Measurements from ENCODE around the gene SLC43A2.

DNA sequence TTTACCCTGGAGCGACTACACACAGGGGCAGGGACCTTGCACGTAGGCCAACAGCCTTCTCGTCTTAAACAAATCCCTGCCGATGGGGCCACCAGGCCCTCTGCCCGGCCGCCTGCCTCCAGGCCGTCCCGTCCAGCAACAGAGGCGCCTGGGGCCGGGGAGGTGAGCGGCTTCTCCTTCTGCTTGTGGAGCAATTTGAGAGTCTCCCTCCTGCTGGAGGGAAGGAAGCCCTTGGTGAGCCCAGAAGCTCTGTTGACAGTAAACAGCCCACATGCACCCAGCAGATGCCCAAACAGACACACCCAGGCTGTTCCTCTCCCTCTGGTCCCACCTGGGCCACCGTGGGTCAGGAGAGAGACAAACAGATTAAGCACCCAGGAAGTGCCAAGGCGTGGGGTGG lies 8.1 kb downstream of the SLC43A2 start:
- TF ChIP-seq POLR2AphosphoS5 (IDR thresholded peaks at IDR 0.05) (no peak), POLR2A (IDR thresholded peaks at IDR 0.05) (no peak), EP300 (IDR thresholded peaks at IDR 0.05; ENCODE audit: low read depth) (no peak)
- TF ChIP-seq, protein P1, sequence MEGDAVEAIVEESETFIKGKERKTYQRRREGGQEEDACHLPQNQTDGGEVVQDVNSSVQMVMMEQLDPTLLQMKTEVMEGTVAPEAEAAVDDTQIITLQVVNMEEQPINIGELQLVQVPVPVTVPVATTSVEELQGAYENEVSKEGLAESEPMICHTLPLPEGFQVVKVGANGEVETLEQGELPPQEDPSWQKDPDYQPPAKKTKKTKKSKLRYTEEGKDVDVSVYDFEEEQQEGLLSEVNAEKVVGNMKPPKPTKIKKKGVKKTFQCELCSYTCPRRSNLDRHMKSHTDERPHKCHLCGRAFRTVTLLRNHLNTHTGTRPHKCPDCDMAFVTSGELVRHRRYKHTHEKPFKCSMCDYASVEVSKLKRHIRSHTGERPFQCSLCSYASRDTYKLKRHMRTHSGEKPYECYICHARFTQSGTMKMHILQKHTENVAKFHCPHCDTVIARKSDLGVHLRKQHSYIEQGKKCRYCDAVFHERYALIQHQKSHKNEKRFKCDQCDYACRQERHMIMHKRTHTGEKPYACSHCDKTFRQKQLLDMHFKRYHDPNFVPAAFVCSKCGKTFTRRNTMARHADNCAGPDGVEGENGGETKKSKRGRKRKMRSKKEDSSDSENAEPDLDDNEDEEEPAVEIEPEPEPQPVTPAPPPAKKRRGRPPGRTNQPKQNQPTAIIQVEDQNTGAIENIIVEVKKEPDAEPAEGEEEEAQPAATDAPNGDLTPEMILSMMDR (IDR thresholded peaks at IDR 0.05) = no peak

All from transverse colon (tissue), 4 donors.